Sigmoid colon (tissue), 7 donors: ENCODE data around the gene C1QL1. TPM values are rescaled to one million over a fixed set of nuclear protein-coding genes. Genes with fewer than 3 reads are reported as not detected.

Source experiments
- DNase-seq: peaks from one replicate; pipeline ENCODE4 v3.0.0-alpha.2; 2019
- H3K27ac ChIP-seq, 4 donors: fragments of 200-600 bp; sonication (generic); one replicate each; pipeline ENCODE4 v1.5.1; 2016 to 2019; ENCODE audit warnings: mild to moderate bottlenecking in 1 of 4
- H3K27me3 ChIP-seq, 3 donors: fragments of 200-600 bp; sonication (generic); one replicate each; pipeline ENCODE4 v1.5.1; 2019; ENCODE audit warnings: mild to moderate bottlenecking in 1 of 3
- H3K36me3 ChIP-seq, 4 donors: fragments of 200-600 bp; sonication (generic); one replicate each; pipeline ENCODE4 v1.5.1; 2016 to 2019
- H3K4me1 ChIP-seq, 4 donors: fragments of 200-600 bp; sonication (generic); one replicate each; pipeline ENCODE4 v1.5.1; 2017 to 2019
- H3K4me3 ChIP-seq, 4 donors: fragments of 200-600 bp; sonication (generic); one replicate each; pipeline ENCODE4 v1.5.1; 2017 to 2019; ENCODE audit warnings: mild to moderate bottlenecking in 2 of 4, moderate library complexity in 1 of 4
- H3K9me3 ChIP-seq, 4 donors: fragments of 200-600 bp in 3 of 4; sonication (generic) in 3 of 4; one replicate each; pipeline versions ENCODE4 v1.5.1 to v1.6.1; 2013 to 2019
- EP300 ChIP-seq, 4 donors: sonication (generic); formaldehyde crosslinking; IDR thresholded peaks; one replicate each; pipeline ENCODE4 v1.6.1; 2017; ENCODE audit warnings: antibody characterized with exemption in 4 of 4
- POLR2A ChIP-seq, 2 donors: fragments of 450-650 bp; IDR thresholded peaks; one replicate each; pipeline ENCODE4 v1.6.1; 2016; ENCODE audit warnings: antibody characterized with exemption in 2 of 2, mild to moderate bottlenecking in 2 of 2, moderate library complexity in 2 of 2
- POLR2AphosphoS5 ChIP-seq, 4 donors: sonication (generic); formaldehyde crosslinking; IDR thresholded peaks; one replicate each; pipeline ENCODE4 v1.6.1; 2017; ENCODE audit warnings: antibody characterized with exemption in 4 of 4
- WGBS, 2 donors: extraction: QIAGEN DNeasy Blood & Tissue Kit; methylation state at CpG; one replicate each; pipeline ENCODE4 v1.1.7; 2013; 5-methylcytosine and 5-hydroxymethylcytosine counted together
- intact Hi-C: fragments of 100-400 bp; cut with DNase I; formaldehyde crosslinking; loops from one replicate; pipeline ENCODE4 v1.15.1; 2023
- polyA plus RNA-seq, 3 donors: library from polyadenylated mRNA; stranded (reverse); fragments of 200-250 nt; gene quantifications; one replicate each; pipeline ENCODE4 v1.2.3, GENCODE V29; 2013
- total RNA-seq, 4 donors: library from RNA; depleted of rRNA; stranded (reverse); fragments of >200 nt; gene quantifications; one replicate each; pipeline ENCODE4 v1.1.0, GENCODE V29; 2016
- TF ChIP-seq, protein P1 (sequence below), 4 experiments: fragments of 450-650 bp in 3 of 4; fragments of 200-600 bp in 1 of 4; IDR thresholded peaks; one replicate each; pipeline ENCODE4 v1.5.1; 2016 to 2019; ENCODE audit warnings: antibody characterized with exemption in 4 of 4, mild to moderate bottlenecking in 3 of 4, moderate library complexity in 2 of 4
- donor health status: healthy with polysubstance abuse.
- donor health status: Bipolar disorder and iron deficiency.
- donor health status: healthy.

C1QL1 gene
- total and polyA plus RNA-seq, 7 donors, result 0.41 to 4.3 (median 1.5) TPM; not detected in 1

DNA sequence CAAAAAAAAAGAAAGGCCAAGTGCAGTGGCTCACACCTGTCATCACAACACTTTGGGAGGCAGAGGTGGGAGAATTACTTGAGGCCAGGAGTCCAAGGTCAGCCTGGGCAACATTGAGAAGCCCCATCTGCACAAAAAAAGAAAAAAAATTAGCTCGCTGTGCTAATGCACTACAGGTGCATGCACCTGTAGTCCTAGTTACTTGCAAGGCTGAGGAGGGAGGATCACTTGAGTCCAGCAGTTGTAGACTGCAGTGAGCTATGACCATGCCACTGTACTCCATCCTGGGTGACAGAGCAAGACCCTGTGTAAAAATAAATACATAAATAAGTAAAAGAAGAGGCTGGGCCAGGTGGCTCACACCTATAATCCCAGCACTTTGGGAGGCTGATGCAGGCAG is 43.7 kb upstream of the C1QL1 start:
- no peaks in the 10 kb centered on the region for H3K36me3 ChIP-seq
- TF ChIP-seq, protein P1, sequence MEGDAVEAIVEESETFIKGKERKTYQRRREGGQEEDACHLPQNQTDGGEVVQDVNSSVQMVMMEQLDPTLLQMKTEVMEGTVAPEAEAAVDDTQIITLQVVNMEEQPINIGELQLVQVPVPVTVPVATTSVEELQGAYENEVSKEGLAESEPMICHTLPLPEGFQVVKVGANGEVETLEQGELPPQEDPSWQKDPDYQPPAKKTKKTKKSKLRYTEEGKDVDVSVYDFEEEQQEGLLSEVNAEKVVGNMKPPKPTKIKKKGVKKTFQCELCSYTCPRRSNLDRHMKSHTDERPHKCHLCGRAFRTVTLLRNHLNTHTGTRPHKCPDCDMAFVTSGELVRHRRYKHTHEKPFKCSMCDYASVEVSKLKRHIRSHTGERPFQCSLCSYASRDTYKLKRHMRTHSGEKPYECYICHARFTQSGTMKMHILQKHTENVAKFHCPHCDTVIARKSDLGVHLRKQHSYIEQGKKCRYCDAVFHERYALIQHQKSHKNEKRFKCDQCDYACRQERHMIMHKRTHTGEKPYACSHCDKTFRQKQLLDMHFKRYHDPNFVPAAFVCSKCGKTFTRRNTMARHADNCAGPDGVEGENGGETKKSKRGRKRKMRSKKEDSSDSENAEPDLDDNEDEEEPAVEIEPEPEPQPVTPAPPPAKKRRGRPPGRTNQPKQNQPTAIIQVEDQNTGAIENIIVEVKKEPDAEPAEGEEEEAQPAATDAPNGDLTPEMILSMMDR (IDR thresholded peaks at IDR 0.05), result no peak
- intact Hi-C loops, result no loop called here
- no peak for DNase-seq
- no peaks in the 10 kb centered on the region for H3K9me3 ChIP-seq
- no peak overlapping the region for H3K27ac ChIP-seq
- WGBS, 2 donors, result 62 to 92% methylated on average over 1 of the region's 1 CpG
- H3K4me1 ChIP-seq, result peaks cover 0 to 15% (median 11%) of the 10 kb centered on the region in 4 donors
- H3K4me3 ChIP-seq, result no peak overlapping the region
- H3K27me3 ChIP-seq, result no peaks in the 10 kb centered on the region

DNA sequence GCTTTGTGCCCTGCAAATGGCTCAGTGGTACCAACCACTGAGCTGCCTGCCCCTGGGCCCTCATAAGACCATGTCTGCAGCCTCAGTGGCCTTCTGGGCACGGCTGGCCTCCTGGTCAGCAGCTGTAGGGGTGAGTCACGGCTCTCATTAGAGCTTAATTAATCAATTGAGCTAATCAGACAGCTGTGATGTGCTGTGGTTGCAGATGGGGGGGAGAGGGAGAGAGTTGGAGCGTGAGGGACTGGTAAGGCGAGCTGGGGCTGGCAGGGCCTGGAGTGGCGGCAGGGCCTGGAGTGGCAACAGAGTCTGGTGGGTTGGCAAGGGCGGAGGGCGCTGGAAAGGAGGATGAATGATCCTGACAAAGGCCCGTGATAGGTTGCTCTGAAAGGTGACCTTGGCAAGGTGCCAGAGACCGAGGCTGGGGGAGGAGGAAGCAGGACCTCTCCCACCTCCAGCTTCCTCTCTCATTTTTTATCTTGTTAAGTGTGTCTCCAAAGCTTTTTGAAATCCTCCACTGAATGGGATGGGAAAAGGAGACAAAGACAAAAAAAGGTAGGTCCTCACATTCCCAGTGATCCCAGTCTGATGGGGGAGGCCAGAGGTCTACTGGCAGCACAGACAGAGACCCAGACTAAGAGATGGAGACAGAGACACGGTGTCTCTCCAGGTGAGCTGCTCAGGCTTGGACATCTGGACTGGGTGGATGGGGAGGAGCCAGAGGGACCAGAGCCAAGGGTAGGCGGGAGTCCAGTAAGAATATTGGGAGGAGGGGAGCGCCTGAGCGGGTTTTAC is 41.8 kb upstream of the C1QL1 start:
- no peak overlapping the region for H3K27ac ChIP-seq
- intact Hi-C loops, result no loop called here
- H3K27me3 ChIP-seq, result no peaks in the 10 kb centered on the region
- TF ChIP-seq POLR2A (IDR thresholded peaks at IDR 0.05) (no peak), EP300 (IDR thresholded peaks at IDR 0.05) (no peak), POLR2AphosphoS5 (IDR thresholded peaks at IDR 0.05) (no peak)
- TF ChIP-seq, protein P1 (IDR thresholded peaks at IDR 0.05), result no peak
- peaks cover 0 to 15% (median 11%) of the 10 kb centered on the region in 4 donors for H3K4me1 ChIP-seq
- H3K9me3 ChIP-seq, result no peaks in the 10 kb centered on the region
- no peak for DNase-seq
- 66 to 81% methylated on average over 13 of the region's 13 CpGs for WGBS, 2 donors
- no peaks in the 10 kb centered on the region for H3K36me3 ChIP-seq
- no peak overlapping the region for H3K4me3 ChIP-seq

DNA sequence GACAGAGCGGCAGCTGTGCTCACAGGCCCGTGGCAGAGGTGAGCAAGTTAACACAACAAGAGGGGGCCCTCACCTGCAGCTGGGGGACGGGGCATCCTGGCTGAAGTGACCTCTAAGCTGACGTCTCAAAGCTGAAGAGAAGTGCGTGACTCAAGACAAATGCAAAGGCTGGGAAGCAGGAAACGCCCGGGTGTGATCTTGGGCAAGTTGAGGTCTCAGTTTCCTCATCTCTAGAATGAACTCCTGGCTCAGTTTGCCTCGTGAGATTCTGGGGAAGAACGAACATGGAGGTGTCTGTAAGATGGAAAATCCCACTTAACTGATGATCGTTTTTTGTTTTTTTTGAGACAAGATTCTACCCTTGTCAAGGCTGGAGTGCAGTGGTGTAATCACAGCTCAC is 40.1 kb upstream of the C1QL1 start:
- Histone ChIP-seq H3K4me3 (no peak overlapping the region), H3K27ac (no peak overlapping the region), H3K27me3 (no peaks in the 10 kb centered on the region), H3K4me1 (peaks cover 0 to 10% (median 8%) of the 10 kb centered on the region in 4 donors), H3K36me3 (no peaks in the 10 kb centered on the region), H3K9me3 (no peaks in the 10 kb centered on the region)
- whole genome bisulfite sequencing, 2 donors, result 70 to 72% methylated on average over 10 of the region's 10 CpGs
- no peak for DNase-seq
- intact Hi-C loops, result no loop called here
- no peak for TF ChIP-seq POLR2AphosphoS5 (IDR thresholded peaks at IDR 0.05)
- TF ChIP-seq POLR2A (IDR thresholded peaks at IDR 0.05), result no peak
- TF ChIP-seq EP300 (IDR thresholded peaks at IDR 0.05), result no peak
- TF ChIP-seq, protein P1 (IDR thresholded peaks at IDR 0.05), result no peak

DNA sequence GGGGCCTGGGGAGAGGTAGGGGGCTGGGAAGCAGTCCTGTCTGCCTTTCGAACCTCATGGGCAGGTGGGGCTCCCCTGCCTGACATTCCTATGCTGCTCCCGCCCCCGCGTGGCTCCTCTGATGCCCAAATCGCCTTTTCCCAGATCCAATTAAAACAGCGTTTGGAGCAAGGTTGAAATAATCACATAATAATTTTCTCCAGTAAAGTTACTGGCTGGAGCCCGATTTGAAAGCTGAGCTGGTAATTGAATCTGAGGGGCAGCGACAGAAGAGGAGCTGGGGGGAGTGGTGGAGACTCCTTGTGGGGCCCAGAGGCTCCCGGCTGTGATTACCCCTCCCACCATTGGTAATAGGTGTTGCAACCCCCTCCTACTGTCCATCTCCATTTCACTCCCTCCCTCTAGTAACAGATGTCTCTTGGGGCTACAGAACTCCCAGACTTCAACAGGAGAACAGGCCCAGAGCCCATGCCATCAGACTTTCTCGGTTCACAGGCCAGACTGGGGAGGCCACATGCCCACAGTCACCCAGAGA is 38.9 kb upstream of the C1QL1 start:
- Histone ChIP-seq H3K4me1 (no peaks in the 10 kb centered on the region), H3K36me3 (no peaks in the 10 kb centered on the region), H3K27ac (no peak overlapping the region), H3K4me3 (no peak overlapping the region), H3K9me3 (no peaks in the 10 kb centered on the region), H3K27me3 (no peaks in the 10 kb centered on the region)
- TF ChIP-seq POLR2A (IDR thresholded peaks at IDR 0.05) (no peak), POLR2AphosphoS5 (IDR thresholded peaks at IDR 0.05) (no peak)
- TF ChIP-seq, protein P1 (IDR thresholded peaks at IDR 0.05), result no peak
- WGBS, 2 donors, result 33 to 40% methylated on average over 10 of the region's 10 CpGs
- no peak for DNase-seq
- intact Hi-C loops, result no loop called here
